Measurements from ENCODE around the gene MAP2K2. TPM values are rescaled to one million over a fixed set of nuclear protein-coding genes. Genes with fewer than 3 reads are reported as not detected.
"Not testable (repeated sequence)": the region's sequence is repeated elsewhere in the genome, so short reads cannot be mapped to it uniquely, and the experiment has no call there.

Gene MAP2K2
- total RNA-seq, result 100 to 1,000 TPM; 113 to 134 (median 121) TPM
- 151 TPM for polyA plus RNA-seq
- long read RNA-seq, donor 1, transcript MAP2K2-201 (11 exons, 1,734 nt), result major isoform, 316 of 386 reads
- long read RNA-seq, donor 1, partial matches to known transcripts, result 43 of 386 reads
- long read RNA-seq, donor 1, other reads (novel, unspliced or antisense), result 27 of 386 reads
- long read RNA-seq, donor 2, transcript MAP2K2-201 (11 exons, 1,734 nt), result major isoform, 241 of 309 reads
- long read RNA-seq, donor 2, partial matches to known transcripts, result 21 of 309 reads
- long read RNA-seq, donor 2, other reads (novel, unspliced or antisense), result 47 of 309 reads
- long read RNA-seq, donor 3, transcript MAP2K2-201 (11 exons, 1,734 nt), result major isoform, 13 of 35 reads
- long read RNA-seq, donor 3, partial matches to known transcripts, result 14 of 35 reads
- long read RNA-seq, donor 3, other reads (novel, unspliced or antisense), result 8 of 35 reads
- long read RNA-seq, donor 4, transcript MAP2K2-201 (11 exons, 1,734 nt), result major isoform, 234 of 288 reads
- long read RNA-seq, donor 4, partial matches to known transcripts, result 20 of 288 reads
- long read RNA-seq, donor 4, other reads (novel, unspliced or antisense), result 32 of 288 reads

DNA sequence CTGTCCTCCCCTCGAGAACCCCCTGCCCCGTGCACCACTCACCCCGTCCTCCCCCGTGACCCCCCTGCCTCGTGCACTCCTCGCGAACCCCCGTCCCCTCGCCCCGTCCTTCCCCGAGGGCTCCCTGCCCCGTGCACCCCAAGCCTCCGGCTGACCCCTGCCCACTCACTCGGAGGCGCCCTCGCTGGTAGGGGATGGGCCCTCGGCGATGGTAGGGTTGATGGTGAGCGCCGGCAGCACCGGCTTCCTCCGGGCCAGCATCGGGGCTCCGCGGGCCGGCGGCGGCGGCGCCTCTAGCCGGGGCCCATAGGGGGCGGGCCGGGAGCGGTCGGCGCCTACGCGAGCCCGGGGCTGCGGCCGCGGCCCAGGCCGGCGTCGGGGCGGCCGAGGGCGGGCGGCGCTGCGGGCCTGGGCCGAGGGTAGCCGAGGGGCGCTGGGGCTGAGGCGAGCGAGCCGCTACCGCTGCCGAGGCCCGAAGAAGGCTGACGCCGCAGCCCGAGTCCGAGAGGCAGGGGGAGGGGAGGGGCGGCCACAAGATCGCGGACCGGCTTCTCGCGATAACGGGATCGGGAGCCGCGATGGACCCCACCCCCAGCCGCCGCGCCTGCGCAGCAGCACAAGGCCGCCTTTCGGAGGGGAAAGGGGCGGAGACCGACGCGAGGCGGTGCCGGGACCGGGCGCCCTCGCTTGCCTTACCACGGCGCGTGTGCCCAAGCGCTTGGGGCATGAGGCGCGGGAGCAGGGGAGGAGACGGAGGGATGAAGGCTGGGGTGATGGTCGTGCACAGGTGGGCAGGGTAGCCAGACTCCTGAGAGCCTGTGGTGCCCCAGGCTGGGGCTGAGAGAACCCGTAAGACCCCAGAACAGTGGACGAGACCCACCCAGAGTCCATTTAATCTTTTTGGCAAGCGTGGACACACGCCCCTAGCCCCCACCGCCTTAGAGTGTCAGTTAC is at the start of gene MAP2K2:
TSS of gene MAP2K2 (minus strand) at position 508 of the 954 bp plus-strand sequence. CDS start at position 261, 247 bp downstream.
- peak within 1 kb of the TSS; percentile 90 for H3K4me3 ChIP-seq (ENCODE audit: low read length)
- DNase-seq (peak; percentile 96 to 99 (median 98)), ATAC-seq (peak; percentile 97)
- intact Hi-C loops (cut with DNase I), result loop anchor here in 1 of 4 donors (10.0 kb wide), 1 partner anchor 139 kb away; the partner anchor contains the start of gene EEF2
- H3K9me3 ChIP-seq (ENCODE audit: control insufficient read depth, low read length), result no peaks in the 10 kb centered on the region
- H3K27ac ChIP-seq (ENCODE audit: low read length), result peak within 1 kb of the TSS; percentile 31
- no peaks in the 10 kb centered on the region for H3K27me3 ChIP-seq (ENCODE audit: control insufficient read depth, insufficient read depth)
- peaks cover 9% of the 10 kb centered on the region for H3K4me1 ChIP-seq (ENCODE audit: control insufficient read depth, insufficient read depth, low read length)
- under 1% methylated on average over 102 of the region's 102 CpGs for WGBS

DNA sequence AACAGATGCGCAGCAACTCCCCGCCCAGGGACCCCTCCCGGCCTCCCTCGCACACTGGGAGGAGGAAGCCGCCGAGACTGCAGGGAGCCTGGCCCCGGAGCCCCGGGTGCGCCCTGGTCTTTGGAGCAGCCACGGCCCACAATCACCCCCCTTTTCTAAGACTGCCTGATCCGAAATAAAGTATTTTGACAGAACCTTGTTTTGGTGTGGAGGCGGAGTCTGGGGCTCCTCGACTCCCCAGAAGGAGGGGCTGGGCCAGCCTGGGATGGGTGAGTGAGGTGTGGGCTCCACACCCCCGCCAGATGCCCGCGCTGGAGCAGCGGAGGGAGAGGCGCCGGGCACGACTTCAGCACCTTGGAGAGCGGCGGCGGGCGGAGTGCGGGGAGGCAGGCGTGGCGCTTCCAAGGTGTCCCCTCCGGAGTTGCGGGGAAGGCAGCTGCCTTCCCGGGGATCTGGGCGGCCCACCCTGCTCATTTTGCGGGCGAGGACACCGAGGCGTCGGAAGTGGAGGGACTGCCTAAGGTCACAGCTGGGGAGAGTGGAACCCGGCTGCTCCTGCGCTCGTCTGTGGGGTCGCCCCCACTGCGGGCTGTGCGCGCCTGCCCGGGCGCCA is 49.0 kb upstream of the MAP2K2 start:
- no peaks in the 10 kb centered on the region for H3K9me3 ChIP-seq (ENCODE audit: control insufficient read depth, low read length)
- 5% methylated on average over 45 of the region's 45 CpGs for WGBS
- no peak overlapping the region for H3K27ac ChIP-seq (ENCODE audit: low read length)
- H3K27me3 ChIP-seq (ENCODE audit: control insufficient read depth, insufficient read depth), result no peaks in the 10 kb centered on the region
- peak; percentile 62 to 77 for ATAC-seq
- DNase-seq, result peak; percentile 62 to 88 (median 79)
- no peaks in the 10 kb centered on the region for H3K4me1 ChIP-seq (ENCODE audit: control insufficient read depth, insufficient read depth, low read length)
- H3K4me3 ChIP-seq (ENCODE audit: low read length), result no peak overlapping the region
- intact Hi-C loops (cut with DNase I), result no loop called here

DNA sequence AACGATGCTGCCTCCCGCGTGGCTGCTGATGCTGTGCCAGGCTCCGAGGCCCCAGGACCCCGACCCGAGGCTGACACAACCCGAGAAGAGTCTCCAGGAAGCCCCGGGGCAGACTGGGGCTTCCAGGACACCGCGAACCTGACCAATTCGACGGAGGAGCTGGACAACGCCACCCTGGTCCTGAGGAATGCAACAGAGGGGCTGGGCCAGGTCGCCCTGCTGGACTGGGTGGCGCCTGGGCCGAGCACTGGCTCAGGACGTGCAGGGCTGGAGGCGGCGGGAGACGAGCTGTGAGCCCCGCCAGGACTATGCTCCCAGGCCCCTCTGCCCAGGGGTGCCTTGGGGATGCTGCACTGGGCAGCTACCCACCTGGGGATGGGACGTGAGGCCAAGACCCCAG is 47.8 kb upstream of the MAP2K2 start:
- ATAC-seq (no peak), DNase-seq (no peak)
- H3K9me3 ChIP-seq (ENCODE audit: control insufficient read depth, low read length), result no peaks in the 10 kb centered on the region
- no peaks in the 10 kb centered on the region for H3K4me1 ChIP-seq (ENCODE audit: control insufficient read depth, insufficient read depth, low read length)
- H3K4me3 ChIP-seq (ENCODE audit: low read length), result no peak overlapping the region
- no peaks in the 10 kb centered on the region for H3K27me3 ChIP-seq (ENCODE audit: control insufficient read depth, insufficient read depth)
- H3K27ac ChIP-seq (ENCODE audit: low read length), result no peak overlapping the region
- 52% methylated on average over 22 of the region's 22 CpGs for WGBS
- intact Hi-C loops (cut with DNase I), result no loop called here

DNA sequence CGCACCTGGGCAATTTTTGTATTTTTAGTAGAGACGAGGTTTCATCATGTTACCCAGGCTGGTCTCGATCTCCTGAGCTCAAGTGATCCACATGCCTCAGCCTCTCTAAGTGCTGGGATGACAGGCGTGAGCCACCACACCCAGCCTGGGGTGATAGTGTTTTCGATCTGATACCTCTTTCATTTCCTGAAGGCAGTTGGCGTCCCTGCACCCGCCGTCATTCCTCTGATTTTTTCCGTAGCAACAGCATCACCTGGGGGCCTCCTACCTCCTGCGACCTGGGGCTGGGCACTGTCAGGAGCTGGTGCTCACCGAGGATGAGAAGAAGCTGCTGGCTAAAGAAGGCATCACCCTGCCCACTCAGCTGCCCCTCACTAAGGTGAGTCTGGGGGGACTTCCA is 40.3 kb upstream of the MAP2K2 start:
- no peaks in the 10 kb centered on the region for H3K4me1 ChIP-seq (ENCODE audit: control insufficient read depth, insufficient read depth, low read length)
- H3K27me3 ChIP-seq (ENCODE audit: control insufficient read depth, insufficient read depth), result no peaks in the 10 kb centered on the region
- intact Hi-C loops (cut with DNase I), result no loop called here
- H3K27ac ChIP-seq (ENCODE audit: low read length), result no peak overlapping the region
- 48% methylated on average over 11 of the region's 11 CpGs for WGBS
- no peaks in the 10 kb centered on the region for H3K9me3 ChIP-seq (ENCODE audit: control insufficient read depth, low read length)
- ATAC-seq (no peak), DNase-seq (no peak)
- H3K4me3 ChIP-seq (ENCODE audit: low read length), result no peak overlapping the region

DNA sequence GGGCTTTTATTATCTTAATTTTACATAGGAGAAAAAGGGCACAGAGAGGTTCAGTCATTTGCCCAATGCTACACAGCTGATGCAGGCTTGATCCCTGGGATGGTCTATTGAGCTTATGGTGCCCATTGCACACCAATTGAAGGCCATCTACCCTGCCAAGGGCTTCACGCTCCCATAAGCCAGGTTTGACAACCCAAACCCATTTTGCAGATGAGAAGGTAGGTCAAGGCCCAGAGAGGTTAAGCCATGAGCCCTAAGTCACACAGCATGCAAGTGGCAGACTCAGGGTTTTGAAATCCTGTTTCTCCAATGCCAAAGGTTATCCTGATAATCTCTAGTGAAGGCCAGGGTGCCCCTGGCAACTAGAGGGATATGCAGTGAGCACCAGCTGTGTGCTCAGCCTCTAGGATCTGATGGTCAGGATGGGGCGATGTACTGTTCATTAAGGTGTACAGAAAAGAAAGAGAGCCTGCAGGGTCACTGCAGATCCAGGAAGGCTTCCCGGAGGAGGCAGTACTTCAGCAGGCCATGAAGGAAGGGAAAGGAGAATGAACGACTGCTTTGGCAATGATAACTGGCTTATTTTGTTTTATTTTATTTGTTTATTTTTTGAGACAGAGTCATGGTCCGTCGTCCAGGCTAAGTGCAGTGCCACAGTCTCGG is 37.6 kb upstream of the MAP2K2 start:
- no peaks in the 10 kb centered on the region for H3K27me3 ChIP-seq (ENCODE audit: control insufficient read depth, insufficient read depth)

DNA sequence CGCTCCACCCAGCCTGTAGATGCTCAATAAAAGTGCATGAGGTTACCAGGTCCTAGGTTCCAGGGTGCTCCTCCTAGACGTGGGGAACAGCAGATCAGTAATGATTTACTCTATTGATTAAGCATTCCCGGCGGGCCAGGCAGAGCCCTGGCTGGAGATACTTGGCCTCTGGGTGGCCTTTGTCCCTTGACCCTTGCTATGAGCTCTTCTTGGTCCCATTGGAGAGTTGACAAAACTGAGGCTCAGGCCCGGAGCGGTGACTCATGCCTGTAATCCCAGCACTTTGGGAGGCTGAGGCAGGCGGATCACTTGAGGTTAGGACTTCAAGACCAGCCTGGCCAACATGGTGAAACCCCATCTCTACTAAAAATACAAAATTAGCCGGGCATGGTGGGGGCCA is 34.0 kb upstream of the MAP2K2 start:
- ATAC-seq; H3K27ac ChIP-seq (ENCODE audit: low read length); intact Hi-C loops (cut with DNase I); H3K4me3 ChIP-seq (ENCODE audit: low read length); H3K9me3 ChIP-seq (ENCODE audit: control insufficient read depth, low read length); DNase-seq; H3K27me3 ChIP-seq (ENCODE audit: control insufficient read depth, insufficient read depth); H3K4me1 ChIP-seq (ENCODE audit: control insufficient read depth, insufficient read depth, low read length): not testable (repeated sequence)
- WGBS, result 82% methylated on average over 8 of the region's 8 CpGs

More for the DNA sequence above, 37.6 kb upstream of the MAP2K2 start:
- Histone ChIP-seq H3K27ac (ENCODE audit: low read length) (no peak overlapping the region), H3K4me1 (ENCODE audit: control insufficient read depth, insufficient read depth, low read length) (no peaks in the 10 kb centered on the region), H3K9me3 (ENCODE audit: control insufficient read depth, low read length) (no peaks in the 10 kb centered on the region), H3K4me3 (ENCODE audit: low read length) (no peak overlapping the region)
- no peak for ATAC-seq
- intact Hi-C loops (cut with DNase I), result no loop called here
- 80% methylated on average over 7 of the region's 7 CpGs for WGBS
- DNase-seq, result no peak

DNA sequence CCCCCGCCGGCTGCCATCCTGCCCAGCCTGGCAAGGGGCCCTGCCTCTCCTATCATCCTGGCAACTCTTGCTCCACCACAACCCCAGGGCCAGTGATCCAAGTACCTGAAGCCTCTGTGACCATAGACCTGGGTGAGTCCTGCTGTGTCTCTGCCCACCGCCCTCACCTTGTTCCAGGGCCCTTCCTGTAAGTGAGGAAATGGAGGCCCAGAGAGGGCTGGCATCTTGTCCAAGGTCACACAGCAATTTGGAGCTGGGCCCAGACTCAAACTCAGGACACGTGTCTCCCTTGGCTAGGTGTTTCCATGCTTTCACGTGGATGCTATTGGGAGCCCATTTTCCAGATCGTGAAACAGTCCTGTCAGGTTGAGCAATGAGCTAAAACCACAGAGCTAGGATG is 33.2 kb upstream of the MAP2K2 start:
- intact Hi-C loops (cut with DNase I), result no loop called here
- H3K9me3 ChIP-seq (ENCODE audit: control insufficient read depth, low read length), result no peaks in the 10 kb centered on the region

DNA sequence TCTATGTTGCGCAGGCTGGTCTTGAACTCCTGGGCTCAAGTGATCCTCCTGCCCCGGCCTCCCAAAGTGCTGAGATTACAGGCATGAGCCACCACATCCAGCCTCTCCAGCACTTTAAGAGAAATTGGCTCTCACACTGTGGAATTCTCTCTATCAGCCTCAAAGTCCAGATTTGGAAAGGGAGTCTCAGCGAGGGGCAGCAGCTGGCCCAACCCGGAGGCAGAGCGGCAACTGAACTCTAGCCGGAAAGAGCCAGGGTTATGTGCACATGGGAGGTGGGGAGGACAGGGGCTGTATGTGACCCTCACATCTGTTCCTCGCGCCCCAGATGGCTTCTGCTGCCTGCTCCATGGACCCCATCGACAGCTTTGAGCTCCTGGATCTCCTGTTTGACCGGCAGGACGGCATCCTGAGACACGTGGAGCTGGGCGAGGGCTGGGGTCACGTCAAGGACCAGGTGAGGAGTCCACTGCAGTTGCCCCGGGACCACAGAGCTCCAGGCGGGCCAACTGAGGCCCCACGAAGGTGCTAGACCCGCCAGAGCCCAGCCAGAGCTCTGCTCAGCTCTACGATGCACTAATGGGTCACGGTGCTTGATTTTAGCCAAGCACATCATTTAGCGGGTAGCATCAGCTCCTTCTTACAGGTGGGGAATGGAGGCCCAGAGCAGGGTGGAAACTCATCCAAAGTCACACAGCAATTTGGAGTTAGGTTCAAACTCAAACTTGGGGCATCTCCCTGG is 30.8 kb upstream of the MAP2K2 start:
- no peak for DNase-seq
- Histone ChIP-seq H3K4me3 (ENCODE audit: low read length) (no peak overlapping the region), H3K4me1 (ENCODE audit: control insufficient read depth, insufficient read depth, low read length) (no peaks in the 10 kb centered on the region), H3K27me3 (ENCODE audit: control insufficient read depth, insufficient read depth) (no peaks in the 10 kb centered on the region), H3K27ac (ENCODE audit: low read length) (no peak overlapping the region), H3K9me3 (ENCODE audit: control insufficient read depth, low read length) (no peaks in the 10 kb centered on the region)
- WGBS, result 71% methylated on average over 21 of the region's 21 CpGs
- intact Hi-C loops (cut with DNase I), result no loop called here
- ATAC-seq, result no peak

More for the DNA sequence above, 33.2 kb upstream of the MAP2K2 start:
- 76% methylated on average over 6 of the region's 6 CpGs for WGBS
- no peak overlapping the region for H3K27ac ChIP-seq (ENCODE audit: low read length)
- H3K4me3 ChIP-seq (ENCODE audit: low read length), result no peak overlapping the region
- H3K4me1 ChIP-seq (ENCODE audit: control insufficient read depth, insufficient read depth, low read length), result no peaks in the 10 kb centered on the region
- ATAC-seq, result no peak
- DNase-seq, result no peak
- no peaks in the 10 kb centered on the region for H3K27me3 ChIP-seq (ENCODE audit: control insufficient read depth, insufficient read depth)

DNA sequence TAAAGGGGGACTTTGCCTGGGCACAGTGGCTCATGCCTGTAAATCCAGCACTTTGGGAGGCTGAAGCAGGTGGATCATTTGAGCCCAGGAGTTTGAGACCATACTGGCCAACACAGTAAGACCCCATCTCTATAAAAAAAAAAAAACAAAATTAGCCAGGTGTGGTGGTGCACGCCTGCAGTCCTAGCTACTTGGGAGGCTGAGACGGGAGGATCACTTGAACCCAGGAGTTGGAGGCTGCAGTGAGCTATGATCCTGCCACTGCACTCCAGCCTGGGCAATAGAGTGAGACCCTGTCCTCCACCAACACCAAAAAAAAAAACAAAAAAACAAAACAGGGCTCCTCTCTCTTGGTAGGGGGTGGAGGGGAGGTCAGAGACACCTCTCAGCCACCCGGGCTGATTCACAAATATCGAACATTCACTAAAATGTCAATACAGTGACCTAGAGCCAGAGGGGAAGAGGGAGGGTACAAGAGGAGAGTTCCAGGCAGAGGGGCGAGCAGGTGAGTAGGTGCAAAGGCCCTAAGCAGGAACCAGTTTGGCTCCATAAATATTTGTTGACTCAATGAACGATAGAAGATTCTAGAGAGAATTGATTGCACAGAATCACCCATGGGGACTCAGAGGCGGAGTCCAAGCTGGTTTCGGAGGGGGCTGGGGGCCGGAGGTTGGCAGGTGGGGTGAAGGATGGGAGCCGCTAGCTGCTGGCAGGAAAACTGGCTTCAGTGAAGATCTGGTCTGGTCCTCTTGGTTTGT is 28.5 kb upstream of the MAP2K2 start:
- Histone ChIP-seq H3K9me3 (ENCODE audit: control insufficient read depth, low read length) (no peaks in the 10 kb centered on the region), H3K27me3 (ENCODE audit: control insufficient read depth, insufficient read depth) (no peaks in the 10 kb centered on the region), H3K4me3 (ENCODE audit: low read length) (no peak overlapping the region), H3K27ac (ENCODE audit: low read length) (no peak overlapping the region), H3K4me1 (ENCODE audit: control insufficient read depth, insufficient read depth, low read length) (no peaks in the 10 kb centered on the region)
- intact Hi-C loops (cut with DNase I), result no loop called here
- ATAC-seq (no peak), DNase-seq (no peak)
- 80% methylated on average over 10 of the region's 10 CpGs for WGBS

Data from right cardiac atrium (tissue), 5 donors.